ENCODE measurements around the gene MPHOSPH6.
"Not testable (repeated sequence)": the region's sequence is repeated elsewhere in the genome, so short reads cannot be mapped to it uniquely, and the experiment has no call there.

MPHOSPH6 gene

DNA sequence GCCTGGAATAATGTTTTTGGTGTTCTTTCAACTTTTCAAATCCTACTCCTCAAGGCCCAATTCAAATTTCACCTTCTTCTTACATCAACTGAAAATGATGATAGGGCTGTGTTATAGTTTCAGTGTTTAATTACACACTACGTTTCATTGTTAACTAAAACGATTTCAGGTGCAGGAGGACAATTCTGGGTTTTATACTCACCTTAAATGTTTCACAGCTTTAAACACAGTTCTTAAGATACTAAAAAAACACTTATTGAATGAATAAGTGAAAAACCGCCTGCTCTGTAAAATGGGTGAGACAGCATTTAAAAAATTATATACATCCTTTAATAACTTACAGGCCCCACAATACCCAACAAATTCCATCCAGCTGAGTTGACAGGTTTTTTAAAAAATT is 6.2 kb upstream of the MPHOSPH6 start:
- in situ Hi-C loops (cut with HindIII; ENCODE audit: low sequenced_read_pairs) = no loop called here

GRCh38 chr16:82175627-82176026 is 5.6 kb upstream of the MPHOSPH6 start:
- in situ Hi-C loops (cut with HindIII; ENCODE audit: low sequenced_read_pairs) = no loop called here

DNA sequence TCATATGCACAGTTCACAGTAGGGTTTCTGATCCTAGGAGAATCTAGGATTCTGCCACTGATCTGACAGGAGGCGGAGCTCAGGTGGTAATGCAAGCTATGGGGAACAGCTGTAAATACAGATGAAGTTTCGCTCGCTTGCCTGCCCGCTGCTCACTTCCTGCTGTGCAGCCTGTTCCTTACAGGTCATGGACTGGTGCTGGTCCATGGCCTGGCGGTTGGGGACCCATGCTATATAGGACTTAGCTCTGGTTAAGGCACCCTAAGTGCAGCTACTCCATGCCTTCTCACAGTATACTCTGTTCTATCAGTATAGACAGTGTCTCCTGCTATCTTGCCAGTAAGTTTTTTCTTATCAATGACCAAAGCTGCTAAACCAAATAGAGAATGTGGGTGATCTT is 2.4 kb downstream of the MPHOSPH6 start:
- in situ Hi-C loops (cut with HindIII; ENCODE audit: low sequenced_read_pairs) = no loop called here

- in situ Hi-C loops (cut with HindIII; ENCODE audit: low sequenced_read_pairs) = no loop called here
Observed at GRCh38 chr16:82160226-82160625, 9.8 kb downstream of the MPHOSPH6 start.

DNA sequence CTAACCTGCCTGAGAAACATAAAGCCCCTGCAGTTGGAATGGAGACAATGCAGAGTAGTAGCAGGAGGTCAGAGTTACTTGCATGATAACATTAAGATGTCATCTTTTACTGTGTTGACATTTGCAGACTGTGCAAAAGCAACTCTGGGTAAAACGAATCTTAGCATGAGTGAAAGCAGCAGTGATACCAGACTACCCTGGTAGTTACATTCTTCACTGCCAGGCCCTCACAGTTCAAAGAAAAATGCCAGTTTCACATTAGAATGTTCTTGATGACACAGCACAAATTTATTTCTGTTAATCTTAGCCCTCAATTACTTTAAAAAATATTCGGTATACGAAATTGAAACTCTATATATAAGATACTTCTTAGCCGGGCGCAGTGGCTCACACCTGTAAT is 12.2 kb downstream of the MPHOSPH6 start:
- in situ Hi-C loops (cut with HindIII; ENCODE audit: low sequenced_read_pairs) = no loop called here

DNA sequence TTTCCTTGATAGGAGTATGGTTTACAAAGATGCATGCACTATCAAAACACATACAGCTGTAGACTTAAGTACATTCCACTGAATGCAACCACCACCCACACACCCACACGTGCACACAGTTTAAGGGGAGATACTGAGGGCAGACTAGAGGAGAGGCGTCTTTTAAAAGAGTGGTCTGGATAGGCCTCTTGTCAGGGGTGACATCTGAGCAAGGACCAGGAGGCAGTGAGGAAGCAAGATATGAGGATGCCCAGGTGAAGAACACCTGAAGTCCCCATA is 12.6 kb downstream of the MPHOSPH6 start:
- in situ Hi-C loops (cut with HindIII; ENCODE audit: low sequenced_read_pairs) = no loop called here

GRCh38 chr16:82156761-82157533 is 13.1 kb downstream of the MPHOSPH6 start:
- in situ Hi-C loops (cut with HindIII; ENCODE audit: low sequenced_read_pairs) = no loop called here

GRCh38 chr16:82152641-82153112 is 17.3 kb downstream of the MPHOSPH6 start:
- in situ Hi-C loops (cut with HindIII; ENCODE audit: low sequenced_read_pairs) = no loop called here

DNA sequence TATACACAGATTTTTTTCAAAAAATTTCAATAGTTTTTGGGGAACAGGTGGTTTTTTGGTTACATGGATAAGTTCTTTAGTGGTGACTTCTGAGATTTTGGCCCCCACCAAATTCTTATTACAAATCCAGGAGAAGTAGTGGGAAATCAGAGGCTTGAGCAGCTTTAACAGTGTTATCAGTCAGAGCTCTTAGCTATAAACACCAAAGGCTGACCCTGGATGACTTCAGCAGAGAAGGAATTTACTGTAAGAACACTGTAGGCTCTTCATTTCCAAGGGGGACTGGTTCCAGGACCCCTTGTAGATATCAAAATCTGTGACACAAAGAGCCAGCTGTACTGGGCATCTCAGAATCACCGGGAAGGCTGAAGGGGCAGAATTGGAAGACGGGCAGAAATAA is 17.8 kb downstream of the MPHOSPH6 start:
- in situ Hi-C loops (cut with HindIII; ENCODE audit: low sequenced_read_pairs) = no loop called here

GRCh38 chr16:82150549-82150948 is 19.5 kb downstream of the MPHOSPH6 start:
- in situ Hi-C loops (cut with HindIII; ENCODE audit: low sequenced_read_pairs) = no loop called here

- in situ Hi-C loops (cut with HindIII; ENCODE audit: low sequenced_read_pairs) = no loop called here
Observed at GRCh38 chr16:82149536-82149935, 20.5 kb downstream of the MPHOSPH6 start.

DNA sequence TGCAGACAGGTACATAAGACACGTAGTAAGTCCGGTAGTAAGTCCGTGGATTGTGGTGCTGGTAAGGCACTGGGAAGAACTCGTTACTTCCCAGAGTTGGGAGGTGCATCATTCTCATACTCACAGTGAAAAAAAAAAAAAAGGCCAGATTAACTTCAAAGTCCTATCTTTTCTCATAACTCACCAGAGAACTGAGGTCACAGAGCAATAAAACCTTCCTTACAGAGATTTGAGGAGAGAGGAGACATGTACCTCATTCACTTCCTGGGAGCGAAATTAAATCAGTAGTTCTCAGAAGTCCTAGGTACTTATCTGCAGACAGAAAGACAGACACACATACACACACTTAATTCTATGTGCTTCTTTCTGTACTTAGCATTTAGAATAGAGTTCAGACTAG is 22.5 kb downstream of the MPHOSPH6 start:
- in situ Hi-C loops (cut with HindIII; ENCODE audit: low sequenced_read_pairs) = no loop called here

DNA sequence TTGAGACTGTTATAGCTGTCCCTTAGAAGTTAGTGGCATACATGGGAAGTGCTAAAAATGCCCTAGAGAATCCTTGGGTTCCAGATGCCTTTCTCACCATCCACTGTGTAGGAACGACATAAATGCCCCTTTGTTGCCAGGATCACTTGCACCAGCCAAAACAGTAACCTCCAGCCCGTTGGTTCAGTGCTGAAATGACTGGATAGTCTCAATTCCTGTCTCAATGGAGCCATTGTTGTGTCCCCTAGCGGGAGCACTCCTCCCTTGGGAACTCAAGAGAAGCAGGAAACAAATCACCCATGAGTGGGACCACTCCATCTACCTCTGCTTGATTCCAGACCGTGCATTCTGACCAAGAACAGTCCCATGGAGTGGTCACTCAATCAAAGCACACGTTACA is 23.1 kb downstream of the MPHOSPH6 start:
- in situ Hi-C loops (cut with HindIII; ENCODE audit: low sequenced_read_pairs) = no loop called here

DNA sequence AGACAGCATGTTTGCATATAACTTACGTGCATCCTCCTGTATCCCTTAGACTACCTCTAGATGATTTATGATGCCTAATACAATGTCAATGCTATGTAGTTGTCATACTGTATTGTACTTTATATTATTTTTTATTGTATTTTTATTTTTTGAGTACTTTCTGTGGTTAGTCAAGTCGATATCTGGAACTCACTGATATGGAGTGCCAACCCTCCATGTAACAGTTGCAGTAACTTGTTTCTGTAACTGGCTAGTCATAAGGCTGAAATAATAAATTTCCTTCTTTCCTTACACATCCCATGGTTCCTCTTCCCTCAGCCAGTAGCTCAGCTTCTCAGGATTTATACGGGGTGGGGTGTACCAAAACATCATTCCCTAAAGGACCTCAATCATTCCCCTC is 23.5 kb downstream of the MPHOSPH6 start:
- in situ Hi-C loops (cut with HindIII; ENCODE audit: low sequenced_read_pairs) = no loop called here

DNA sequence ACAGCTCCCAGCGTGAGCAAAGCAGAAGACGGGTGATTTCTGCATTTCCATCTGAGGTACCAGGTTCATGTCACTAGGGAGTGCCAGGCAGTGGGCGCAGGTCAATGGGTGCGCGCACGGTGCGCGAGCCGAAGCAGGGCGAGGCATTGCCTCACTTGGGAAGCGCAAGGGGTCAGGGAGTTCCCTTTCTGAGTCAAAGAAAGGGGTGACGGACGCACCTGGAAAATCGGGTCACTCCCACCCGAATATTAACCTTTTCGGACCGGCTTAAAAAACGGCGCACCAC is 30.8 kb downstream of the MPHOSPH6 start:
- in situ Hi-C loops (cut with HindIII; ENCODE audit: low sequenced_read_pairs) = not testable (repeated sequence)

DNA sequence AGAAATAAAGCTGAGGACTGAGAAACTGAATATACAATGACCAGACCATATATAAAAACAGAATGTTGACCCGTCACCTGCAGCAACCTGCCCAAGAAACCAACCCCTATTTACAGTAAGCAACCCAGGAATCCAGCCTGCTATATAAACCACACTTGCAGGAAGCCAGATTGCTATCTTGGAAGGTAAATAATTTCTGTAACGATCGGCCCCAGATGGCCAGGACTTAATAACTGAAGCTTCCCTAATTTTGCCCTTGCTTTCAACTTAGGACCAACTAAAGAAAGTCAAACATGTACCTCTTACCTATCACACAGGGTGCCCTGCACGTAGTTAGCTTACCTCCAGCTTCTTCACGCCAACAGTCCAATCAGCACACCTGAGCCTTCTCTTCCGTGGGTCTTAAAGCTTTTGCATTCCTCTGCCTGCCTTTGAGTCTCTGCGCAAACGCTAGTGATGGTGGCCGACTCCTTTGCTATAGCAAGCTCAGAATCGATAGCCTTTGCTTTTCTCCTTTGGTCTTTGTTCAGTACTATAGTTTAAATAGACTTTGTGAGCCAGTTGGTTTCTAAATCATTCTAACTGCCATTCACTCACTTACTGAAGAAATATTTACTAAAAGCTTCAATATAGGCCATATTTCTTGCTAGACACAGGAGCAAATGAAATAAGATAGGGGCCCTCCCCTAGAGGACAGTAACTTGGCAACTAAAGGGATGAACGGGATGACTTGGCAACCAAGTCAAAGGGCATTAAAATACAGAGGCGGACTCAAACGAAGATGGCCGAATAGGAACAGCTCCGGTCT is 31.3 kb downstream of the MPHOSPH6 start:
- in situ Hi-C loops (cut with HindIII; ENCODE audit: low sequenced_read_pairs) = no loop called here

GRCh38 chr16:82137822-82138167 is 32.2 kb downstream of the MPHOSPH6 start:
- in situ Hi-C loops (cut with HindIII; ENCODE audit: low sequenced_read_pairs) = no loop called here

GRCh38 chr16:82136956-82137821 is 32.8 kb downstream of the MPHOSPH6 start:
- in situ Hi-C loops (cut with HindIII; ENCODE audit: low sequenced_read_pairs) = no loop called here

DNA sequence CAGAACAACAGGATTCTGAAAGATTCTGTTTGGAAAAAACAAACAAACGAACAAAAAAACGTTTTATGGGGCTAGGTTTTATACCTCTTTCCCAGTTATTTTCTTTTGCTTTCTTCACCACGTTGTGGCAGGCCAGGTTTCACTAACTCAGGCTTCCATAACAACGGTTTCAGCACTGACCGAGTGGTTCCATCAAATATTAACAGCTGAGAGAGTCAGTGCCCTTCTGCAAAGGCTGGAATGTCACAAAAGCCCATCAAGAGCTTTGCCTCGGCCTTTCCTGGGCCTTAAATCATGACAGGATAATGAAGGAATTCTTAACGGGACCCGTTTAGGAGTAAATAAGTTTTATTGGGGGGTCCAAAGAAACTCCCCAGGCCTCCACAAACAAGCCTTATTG is 34.2 kb downstream of the MPHOSPH6 start:
- in situ Hi-C loops (cut with HindIII; ENCODE audit: low sequenced_read_pairs) = no loop called here

- in situ Hi-C loops (cut with HindIII; ENCODE audit: low sequenced_read_pairs) = no loop called here
Observed at GRCh38 chr16:82134846-82135245, 35.2 kb downstream of the MPHOSPH6 start.

DNA sequence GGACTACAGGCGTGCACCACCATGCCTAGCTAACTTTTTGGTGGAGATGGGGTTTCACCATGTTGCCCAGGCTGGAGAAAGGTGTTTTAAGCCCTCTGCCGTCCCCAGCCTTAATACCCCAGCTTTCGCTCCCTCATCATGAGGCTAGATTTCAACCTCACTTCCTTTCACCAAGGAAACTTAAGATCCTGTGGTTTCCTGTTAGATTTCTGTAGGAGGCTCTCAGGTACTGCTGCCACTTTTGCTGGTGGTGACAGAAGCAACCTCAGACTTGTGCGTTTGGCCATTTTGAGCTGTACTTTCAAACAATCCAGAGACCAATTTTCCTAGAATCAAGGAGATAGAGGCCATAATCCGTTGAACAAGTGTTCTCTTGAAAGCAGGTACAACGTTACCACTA is 36.2 kb downstream of the MPHOSPH6 start:
- in situ Hi-C loops (cut with HindIII; ENCODE audit: low sequenced_read_pairs) = no loop called here

- in situ Hi-C loops (cut with HindIII; ENCODE audit: low sequenced_read_pairs) = no loop called here
Observed at GRCh38 chr16:82129881-82130280, 40.1 kb downstream of the MPHOSPH6 start.

Data from DLD1 (cell line).